Keratinocyte (primary cell): Measurements from ENCODE around the gene ACAA1.

Source experiments
- CTCF ChIP-seq, 3 experiments: IDR thresholded peaks in 1 of 3; conservative IDR thresholded peaks in 1 of 3; optimal IDR thresholded peaks in 1 of 3; 2 replicates in 2 of 3; 3 replicates in 1 of 3; pipeline versions ENCODE3 to v1.5.1; 2011; ENCODE audit warnings: low read length in 3 of 3, mild to moderate bottlenecking in 3 of 3, moderate library complexity in 2 of 3, control low read depth in 1 of 3, inconsistent platforms in 1 of 3; ENCODE audit not compliant: insufficient read depth in 2 of 3; ENCODE audit errors: extremely low read depth in 1 of 3
- EZH2 ChIP-seq: IDR thresholded peaks from one replicate; pipeline ENCODE4 v1.6.1; 2012; ENCODE audit warnings: inconsistent platforms, mild to moderate bottlenecking, low read length, moderate library complexity

GRCh38 chr3:38110314-38111050 is 26.4 kb downstream of the ACAA1 start:
- TF ChIP-seq CTCF (optimal IDR thresholded peaks at IDR 0.05 in 1 of 3, IDR thresholded peaks at IDR 0.05 in 1 of 3, conservative IDR thresholded peaks at IDR 0.05 in 1 of 3; ENCODE audit: extremely low read depth in 1 of 3, insufficient read depth in 2 of 3, low read length in 3 of 3) (no peak), EZH2 (no peak)
